Suprapubic skin (tissue), 4 donors: ENCODE data around the gene SPECC1. TPM values are rescaled to one million over a fixed set of nuclear protein-coding genes. Genes with fewer than 3 reads are reported as not detected.
A peak's percentile ranks its signal among the peaks of the same experiment; 100 is the strongest.

ENCODE experiments used
- DNase-seq, 2 donors: peaks; one replicate each; pipeline ENCODE4 v3.0.0-alpha.2; 2019; ENCODE audit warnings: low spot score in 2 of 2
- H3K27ac ChIP-seq: fragments of 200-600 bp; sonication (generic); one replicate; pipeline ENCODE4 v1.5.1; 2019
- H3K27me3 ChIP-seq: fragments of 200-600 bp; sonication (generic); one replicate; pipeline ENCODE4 v1.5.1; 2019
- H3K36me3 ChIP-seq: fragments of 200-600 bp; sonication (generic); one replicate; pipeline ENCODE4 v1.5.1; 2019
- H3K4me1 ChIP-seq: fragments of 200-600 bp; sonication (generic); one replicate; pipeline ENCODE4 v1.5.1; 2019
- H3K4me3 ChIP-seq: fragments of 200-600 bp; sonication (generic); one replicate; pipeline ENCODE4 v1.5.1; 2019; ENCODE audit warnings: mild to moderate bottlenecking
- H3K9me3 ChIP-seq: fragments of 200-600 bp; sonication (generic); one replicate; pipeline ENCODE4 v1.5.1; 2019
- EP300 ChIP-seq: sonication (generic); formaldehyde crosslinking; IDR thresholded peaks from one replicate; pipeline ENCODE4 v1.6.1; 2017; ENCODE audit warnings: antibody characterized with exemption
- POLR2A ChIP-seq, 2 donors: fragments of 450-650 bp; IDR thresholded peaks; one replicate each; pipeline ENCODE4 v1.6.1; 2017; ENCODE audit warnings: antibody characterized with exemption in 2 of 2, mild to moderate bottlenecking in 2 of 2, moderate library complexity in 2 of 2
- POLR2AphosphoS5 ChIP-seq, 3 donors: sonication (generic); formaldehyde crosslinking; IDR thresholded peaks; one replicate each; pipeline ENCODE4 v1.6.1; 2017; ENCODE audit warnings: antibody characterized with exemption in 3 of 3
- WGBS: methylation state at CpG from one replicate; pipeline ENCODE4 v1.1.5; 2018; 5-methylcytosine and 5-hydroxymethylcytosine counted together
- total RNA-seq, 4 donors: library from RNA; depleted of rRNA; stranded (reverse); fragments of >200 nt; gene quantifications; one replicate each; pipeline ENCODE4 v1.1.0, GENCODE V29; 2016
- TF ChIP-seq, protein P1 (sequence below), 2 donors: fragments of 200-600 bp in 1 of 2; fragments of 450-650 bp in 1 of 2; sonication (generic) in 1 of 2; IDR thresholded peaks; one replicate each; pipeline ENCODE4 v1.5.1; 2016 to 2019; ENCODE audit warnings: antibody characterized with exemption in 2 of 2, mild to moderate bottlenecking in 1 of 2, moderate library complexity in 1 of 2

SPECC1 gene
- total RNA-seq, 4 donors from 2014 or later, result 12.2 to 18.1 (median 16.4) TPM

DNA sequence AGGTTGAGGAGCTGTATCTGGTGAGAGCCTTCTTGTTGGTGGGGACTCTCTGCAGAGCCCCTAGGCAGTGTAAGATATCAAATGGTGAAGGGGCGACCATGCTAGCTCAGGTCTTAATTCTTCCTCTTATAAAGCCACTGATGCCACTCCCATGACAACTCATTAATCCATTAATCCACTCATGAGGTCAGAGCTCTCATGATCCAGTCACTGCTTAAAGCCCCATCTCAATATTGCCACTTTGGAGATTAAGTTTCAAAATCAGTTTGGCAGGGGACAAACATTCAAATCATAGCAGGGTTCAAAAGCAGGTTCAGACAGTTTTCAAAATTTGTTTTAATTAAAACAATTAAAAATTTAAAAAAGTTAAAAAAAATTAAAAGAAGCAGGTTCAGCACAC lies 13.1 kb upstream of the SPECC1 start:
- 78% methylated on average over 1 of the region's 1 CpG for whole genome bisulfite sequencing
- H3K27ac ChIP-seq, result no peak overlapping the region
- TF ChIP-seq EP300 (no peak), POLR2A (IDR thresholded peaks at IDR 0.05) (no peak), POLR2AphosphoS5 (IDR thresholded peaks at IDR 0.05) (no peak)
- TF ChIP-seq, protein P1, sequence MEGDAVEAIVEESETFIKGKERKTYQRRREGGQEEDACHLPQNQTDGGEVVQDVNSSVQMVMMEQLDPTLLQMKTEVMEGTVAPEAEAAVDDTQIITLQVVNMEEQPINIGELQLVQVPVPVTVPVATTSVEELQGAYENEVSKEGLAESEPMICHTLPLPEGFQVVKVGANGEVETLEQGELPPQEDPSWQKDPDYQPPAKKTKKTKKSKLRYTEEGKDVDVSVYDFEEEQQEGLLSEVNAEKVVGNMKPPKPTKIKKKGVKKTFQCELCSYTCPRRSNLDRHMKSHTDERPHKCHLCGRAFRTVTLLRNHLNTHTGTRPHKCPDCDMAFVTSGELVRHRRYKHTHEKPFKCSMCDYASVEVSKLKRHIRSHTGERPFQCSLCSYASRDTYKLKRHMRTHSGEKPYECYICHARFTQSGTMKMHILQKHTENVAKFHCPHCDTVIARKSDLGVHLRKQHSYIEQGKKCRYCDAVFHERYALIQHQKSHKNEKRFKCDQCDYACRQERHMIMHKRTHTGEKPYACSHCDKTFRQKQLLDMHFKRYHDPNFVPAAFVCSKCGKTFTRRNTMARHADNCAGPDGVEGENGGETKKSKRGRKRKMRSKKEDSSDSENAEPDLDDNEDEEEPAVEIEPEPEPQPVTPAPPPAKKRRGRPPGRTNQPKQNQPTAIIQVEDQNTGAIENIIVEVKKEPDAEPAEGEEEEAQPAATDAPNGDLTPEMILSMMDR (IDR thresholded peaks at IDR 0.05), result no peak
- H3K4me1 ChIP-seq, result peaks cover 5% of the 10 kb centered on the region
- DNase-seq, result no peak
- H3K27me3 ChIP-seq, result peaks cover 3% of the 10 kb centered on the region
- H3K36me3 ChIP-seq, result no peaks in the 10 kb centered on the region
- H3K4me3 ChIP-seq, result no peak overlapping the region
- H3K9me3 ChIP-seq, result no peaks in the 10 kb centered on the region

DNA sequence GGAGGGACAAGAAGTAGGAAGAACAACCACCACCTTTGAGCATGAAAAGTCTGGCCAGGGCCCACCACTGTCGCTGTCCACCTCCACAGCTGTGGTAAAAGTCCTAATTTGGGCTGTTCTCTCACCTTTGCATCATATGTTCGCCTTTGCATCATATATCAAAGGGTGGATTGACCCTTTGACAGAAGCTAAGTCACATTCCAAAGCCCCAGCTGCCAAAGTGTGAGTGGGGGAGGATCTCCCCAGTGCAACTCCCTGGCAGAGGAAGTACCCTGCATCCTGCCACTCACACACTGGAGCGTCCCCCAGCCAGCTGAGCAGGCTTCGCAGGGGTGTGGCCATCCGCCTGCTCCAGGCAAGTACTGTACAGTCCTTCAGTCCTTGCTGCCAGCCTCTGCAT lies 12.7 kb upstream of the SPECC1 start:
- Histone ChIP-seq H3K27me3 (peaks cover 3% of the 10 kb centered on the region), H3K27ac (no peak overlapping the region), H3K4me1 (peaks cover 5% of the 10 kb centered on the region), H3K4me3 (no peak overlapping the region), H3K36me3 (no peaks in the 10 kb centered on the region), H3K9me3 (no peaks in the 10 kb centered on the region)
- TF ChIP-seq, protein P1 (IDR thresholded peaks at IDR 0.05), result no peak
- TF ChIP-seq POLR2AphosphoS5 (IDR thresholded peaks at IDR 0.05) (no peak), EP300 (no peak), POLR2A (IDR thresholded peaks at IDR 0.05) (no peak)
- no peak for DNase-seq
- 31% methylated on average over 5 of the region's 5 CpGs for WGBS

DNA sequence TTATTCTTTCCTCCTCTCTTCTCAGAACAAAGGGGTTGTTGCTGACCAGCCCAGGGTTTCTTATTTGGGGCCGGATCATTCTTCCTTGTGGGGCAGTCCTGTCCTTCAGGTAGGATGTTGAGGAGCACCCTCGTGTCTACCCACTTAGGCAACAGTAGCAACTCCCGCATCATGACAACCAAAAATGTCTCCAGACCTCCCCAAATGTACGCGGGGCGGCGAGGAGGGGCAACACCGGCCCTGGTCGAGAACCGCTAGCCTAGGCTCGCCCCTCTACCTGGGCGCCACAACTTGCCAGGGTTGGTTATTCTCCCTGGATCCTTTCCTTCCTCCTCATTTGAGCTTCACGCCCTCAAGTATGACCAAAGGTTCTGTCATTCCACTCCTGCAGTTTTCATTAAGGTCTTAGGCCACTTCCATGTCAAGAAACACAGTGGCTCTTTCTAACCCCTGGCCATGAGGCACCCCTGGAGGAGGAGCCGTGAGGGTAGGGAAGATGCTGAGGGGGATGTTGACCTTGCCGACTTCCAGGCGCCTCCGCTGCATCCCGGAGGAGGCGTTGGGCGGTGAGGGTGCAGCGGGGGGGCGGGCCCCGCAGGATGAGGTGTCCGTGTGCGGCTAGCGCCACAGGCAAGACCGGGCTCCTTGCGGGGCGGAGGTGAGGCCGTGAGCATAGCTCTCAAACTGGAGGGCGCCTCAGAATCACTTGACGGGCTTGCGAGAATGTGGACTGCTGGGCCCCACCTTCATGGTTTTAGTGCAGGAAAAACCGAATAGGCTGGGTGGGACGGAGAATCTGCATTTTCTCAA lies 712 bp upstream of the SPECC1 start:
- Histone ChIP-seq H3K9me3 (no peaks in the 10 kb centered on the region), H3K27me3 (peaks cover 11% of the 10 kb centered on the region), H3K36me3 (no peaks in the 10 kb centered on the region), H3K27ac (no peak overlapping the region), H3K4me3 (peak overlapping the region; percentile 78), H3K4me1 (peaks cover 16% of the 10 kb centered on the region)
- DNase-seq, result no peak
- TF ChIP-seq POLR2A (IDR thresholded peaks at IDR 0.05) (no peak), POLR2AphosphoS5 (IDR thresholded peaks at IDR 0.05) (no peak)
- TF ChIP-seq, protein P1 (IDR thresholded peaks at IDR 0.05), result no peak
- WGBS, result 32% methylated on average over 29 of the region's 35 CpGs

DNA sequence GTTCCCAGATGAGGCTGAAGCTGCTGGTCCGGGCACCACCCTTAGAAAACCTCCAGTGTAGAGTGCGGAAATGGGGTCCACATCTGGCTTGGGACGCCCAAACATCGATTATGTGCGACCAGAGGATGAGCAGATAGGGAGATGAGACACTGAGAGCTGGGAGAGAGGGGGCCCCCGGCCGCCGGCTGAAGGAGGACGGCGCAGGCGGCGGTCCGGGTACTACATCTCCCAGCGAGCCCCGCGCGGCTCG lies 182 bp upstream of the SPECC1 start:
- Histone ChIP-seq H3K27me3 (peaks cover 6% of the 10 kb centered on the region), H3K27ac (no peak overlapping the region), H3K4me1 (peaks cover 16% of the 10 kb centered on the region), H3K4me3 (peak overlapping the region; percentile 78), H3K9me3 (no peaks in the 10 kb centered on the region), H3K36me3 (no peaks in the 10 kb centered on the region)
- no peak for DNase-seq
- TF ChIP-seq POLR2A (IDR thresholded peaks at IDR 0.05), result no peak
- TF ChIP-seq, protein P1 (IDR thresholded peaks at IDR 0.05), result no peak
- no peak for TF ChIP-seq POLR2AphosphoS5 (IDR thresholded peaks at IDR 0.05)
- no peak for TF ChIP-seq EP300
- WGBS, result 0% methylated on average over 18 of the region's 18 CpGs

DNA sequence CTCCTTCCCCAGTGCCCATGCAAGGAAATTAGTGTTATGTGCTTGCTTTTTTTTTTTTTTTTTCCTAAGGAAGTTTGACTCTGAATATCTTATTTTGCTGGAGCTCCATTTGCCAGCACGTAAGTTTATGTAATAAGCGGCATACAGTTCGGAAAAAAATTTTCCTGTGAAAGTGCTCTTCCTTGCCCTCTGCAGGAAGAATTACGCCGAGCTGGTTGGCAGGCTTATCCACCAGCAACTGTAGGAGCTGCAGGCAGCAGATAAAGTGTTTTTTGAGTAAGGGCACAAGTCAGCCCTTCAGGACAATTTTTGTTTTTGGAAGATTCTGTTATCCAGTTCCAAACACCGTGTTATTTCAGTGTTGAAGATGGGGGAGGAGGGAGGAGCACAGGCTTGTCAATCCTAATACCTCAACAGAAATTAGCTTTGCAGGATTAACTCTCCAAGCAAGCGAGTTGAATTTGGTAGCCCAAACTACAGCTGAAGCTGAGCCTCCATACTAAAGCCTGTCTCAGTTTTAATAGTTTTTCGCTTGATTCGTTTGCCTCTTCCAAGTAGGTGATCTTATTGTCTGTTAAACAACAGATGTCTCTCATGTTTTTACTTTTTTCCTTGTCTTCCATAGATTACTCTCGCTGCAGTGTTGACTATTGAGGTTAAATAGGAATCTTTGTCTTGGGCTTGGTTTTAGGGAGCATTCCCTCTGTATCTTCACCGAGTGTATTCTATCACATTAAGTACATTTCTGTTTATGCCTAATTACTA lies 1.1 kb downstream of the SPECC1 start:
- H3K27ac ChIP-seq, result peak overlapping the region; percentile 68
- 24% methylated on average over 11 of the region's 11 CpGs for WGBS
- no peak for DNase-seq
- no peaks in the 10 kb centered on the region for H3K9me3 ChIP-seq
- H3K4me3 ChIP-seq, result peak overlapping the region; percentile 78
- TF ChIP-seq POLR2AphosphoS5 (IDR thresholded peaks at IDR 0.05) (no peak), POLR2A (IDR thresholded peaks at IDR 0.05) (no peak), EP300 (no peak)
- TF ChIP-seq, protein P1 (IDR thresholded peaks at IDR 0.05), result no peak
- H3K36me3 ChIP-seq, result no peaks in the 10 kb centered on the region
- H3K27me3 ChIP-seq, result peaks cover 4% of the 10 kb centered on the region
- H3K4me1 ChIP-seq, result peaks cover 16% of the 10 kb centered on the region
